Activated CD8-positive, alpha-beta memory T cell treated with anti-CD3 and anti-CD28 coated beads, Interleukin-2, amount 50 U/mL, for 4 hours (primary cell): ENCODE data around the gene DCP1B.
"Not testable (repeated sequence)": the region's sequence is repeated elsewhere in the genome, so short reads cannot be mapped to it uniquely, and the experiment has no call there.

Source experiments
- DNase-seq: peaks from one replicate; pipeline ENCODE4 v3.0.0-alpha.2; 2020

DCP1B gene

GRCh38 chr12:1974812-1975211 lies 29.4 kb downstream of the DCP1B start:
- no peak for DNase-seq

GRCh38 chr12:1972856-1973317 lies 31.4 kb downstream of the DCP1B start:
- DNase-seq: no peak

GRCh38 chr12:1972260-1972659 lies 32.0 kb downstream of the DCP1B start:
- no peak for DNase-seq

GRCh38 chr12:1970331-1970900 lies 33.8 kb downstream of the DCP1B start:
- DNase-seq: no peak

GRCh38 chr12:1966561-1967226 lies 37.6 kb downstream of the DCP1B start:
- DNase-seq: no peak

- no peak for DNase-seq
Observed at GRCh38 chr12:1965916-1966315, 38.3 kb downstream of the DCP1B start.

GRCh38 chr12:1962051-1963020 lies 41.9 kb downstream of the DCP1B start:
- DNase-seq: no peak

GRCh38 chr12:1956716-1957115 lies 47.5 kb downstream of the DCP1B start:
- DNase-seq: no peak

GRCh38 chr12:1949771-1950470 lies 54.3 kb downstream of the DCP1B start:
- DNase-seq: no peak

- DNase-seq: no peak
Observed at GRCh38 chr12:1948883-1949282, 55.4 kb downstream of the DCP1B start.

- no peak for DNase-seq
Observed at GRCh38 chr12:1947081-1947480, 57.2 kb downstream of the DCP1B start.

- DNase-seq: no peak
Observed at GRCh38 chr12:1946296-1946695, 58.0 kb downstream of the DCP1B start.

- not testable (repeated sequence) for DNase-seq
Observed at GRCh38 chr12:1945502-1945901, 58.8 kb downstream of the DCP1B start.

GRCh38 chr12:1939801-1940607 lies 64.3 kb downstream of the DCP1B start:
- peak; percentile 94 for DNase-seq

- no peak for DNase-seq
Observed at GRCh38 chr12:1939331-1939730, 64.9 kb downstream of the DCP1B start.

GRCh38 chr12:1937481-1938224 lies 66.6 kb downstream of the DCP1B start:
- no peak for DNase-seq

GRCh38 chr12:1936406-1937320 lies 67.6 kb downstream of the DCP1B start:
- DNase-seq: no peak

- DNase-seq: no peak
Observed at GRCh38 chr12:1935700-1936378, 68.4 kb downstream of the DCP1B start.

- DNase-seq: no peak
Observed at GRCh38 chr12:1935242-1935641, 69.0 kb downstream of the DCP1B start.

- DNase-seq: no peak
Observed at GRCh38 chr12:1934831-1935230, 69.4 kb downstream of the DCP1B start.
